ENCODE data around the gene HMGCL.
A peak's percentile ranks its signal among the peaks of the same experiment; 100 is the strongest.
"Not testable (repeated sequence)": the region's sequence is repeated elsewhere in the genome, so short reads cannot be mapped to it uniquely, and the experiment has no call there.

The HMGCL gene

GRCh38 chr1:23798662-23799142 is 26.5 kb downstream of the HMGCL start:
- no peak for DNase-seq (ENCODE audit: low read depth)

GRCh38 chr1:23797478-23798448 is 27.5 kb downstream of the HMGCL start:
- no peak for DNase-seq (ENCODE audit: low read depth)

GRCh38 chr1:23796466-23797271 is 28.6 kb downstream of the HMGCL start:
- no peak for DNase-seq (ENCODE audit: low read depth)

- DNase-seq (ENCODE audit: low read depth): no peak
These were observed 29.4 kb downstream of the HMGCL start for GRCh38 chr1:23795676-23796465.

GRCh38 chr1:23794732-23795182 is 30.5 kb downstream of the HMGCL start:
- DNase-seq (ENCODE audit: low read depth): not testable (repeated sequence)

GRCh38 chr1:23793861-23794731 is 31.1 kb downstream of the HMGCL start:
- no peak for DNase-seq (ENCODE audit: low read depth)

- no peak for DNase-seq (ENCODE audit: low read depth)
These were observed 32.0 kb downstream of the HMGCL start for GRCh38 chr1:23793018-23793781.

- DNase-seq (ENCODE audit: low read depth): no peak
These were observed 32.9 kb downstream of the HMGCL start for GRCh38 chr1:23792151-23792945.

GRCh38 chr1:23791516-23792047 is 33.6 kb downstream of the HMGCL start:
- DNase-seq (ENCODE audit: low read depth): no peak

DNA sequence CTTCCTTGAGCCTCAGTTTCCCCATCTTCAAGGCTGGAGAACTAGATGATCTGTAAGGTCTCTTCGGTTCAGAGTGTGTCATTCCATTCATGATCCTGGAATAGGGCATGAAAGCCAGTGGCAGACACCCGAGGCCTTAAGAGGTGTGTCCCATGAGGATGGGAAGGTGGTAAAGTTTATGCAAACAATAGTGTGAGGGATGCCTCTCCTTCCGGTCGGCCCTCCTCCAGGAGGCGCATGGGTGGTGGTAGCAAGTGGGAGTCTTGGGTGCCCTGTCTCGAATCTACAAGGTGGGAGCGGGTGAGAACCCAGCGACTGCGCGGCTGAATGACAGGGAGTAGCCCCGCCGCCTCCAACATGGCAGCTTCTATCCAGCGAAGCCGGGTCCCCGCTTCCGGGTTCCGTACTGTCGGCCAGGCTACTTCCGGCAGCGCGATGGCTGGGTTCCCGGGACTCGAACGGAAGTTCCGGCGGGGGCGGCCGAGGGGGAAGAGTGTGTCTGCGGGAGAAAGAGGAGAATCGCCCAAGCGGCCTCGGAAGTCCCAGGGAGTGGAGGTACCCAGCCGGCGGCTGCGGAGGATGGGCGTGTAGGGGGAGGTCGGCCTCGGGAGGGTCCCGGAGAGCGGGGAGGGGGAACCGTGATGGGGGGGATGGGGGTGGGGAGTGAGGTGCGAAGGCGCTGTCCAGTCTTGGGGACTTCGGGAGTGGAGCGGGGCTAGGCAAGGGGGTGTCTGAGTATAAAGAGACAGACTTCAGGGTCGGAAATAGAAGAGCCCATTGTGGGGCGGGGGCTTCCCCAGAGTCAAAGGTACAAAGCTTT is 34.3 kb downstream of the HMGCL start, which contains the start of gene LYPLA2:
Gene LYPLA2 (plus strand): TSS at position 450 of the 820 bp plus-strand sequence. CDS start 1,538 bp downstream, outside the sequence.
- DNase-seq (ENCODE audit: low read depth): peak; percentile 79

DNA sequence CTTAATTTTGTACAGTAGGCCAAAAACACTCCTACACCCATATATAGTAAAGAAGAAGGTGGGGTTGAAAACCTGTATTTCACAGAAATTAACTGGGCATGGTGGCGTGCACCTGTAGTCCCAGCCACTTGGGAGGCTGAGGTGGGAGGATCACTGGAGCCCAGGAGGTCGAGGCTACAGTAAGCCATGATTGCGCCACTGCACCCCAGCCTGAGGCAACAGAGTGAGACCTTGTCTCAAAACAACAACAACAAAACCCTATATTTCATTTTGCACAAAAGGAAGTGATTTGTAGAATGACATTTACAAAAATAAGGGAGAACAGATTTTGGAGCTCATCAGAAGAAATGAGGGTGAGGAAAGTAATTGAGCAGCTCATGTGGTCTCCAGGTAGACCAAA is 36.5 kb downstream of the HMGCL start:
- DNase-seq (ENCODE audit: low read depth): no peak

- DNase-seq (ENCODE audit: low read depth): no peak
These were observed 37.5 kb downstream of the HMGCL start for GRCh38 chr1:23787701-23788100.

GRCh38 chr1:23784846-23785245 is 40.4 kb downstream of the HMGCL start:
- DNase-seq (ENCODE audit: low read depth): no peak

GRCh38 chr1:23783141-23783540 is 42.1 kb downstream of the HMGCL start:
- not testable (repeated sequence) for DNase-seq (ENCODE audit: low read depth)

DNA sequence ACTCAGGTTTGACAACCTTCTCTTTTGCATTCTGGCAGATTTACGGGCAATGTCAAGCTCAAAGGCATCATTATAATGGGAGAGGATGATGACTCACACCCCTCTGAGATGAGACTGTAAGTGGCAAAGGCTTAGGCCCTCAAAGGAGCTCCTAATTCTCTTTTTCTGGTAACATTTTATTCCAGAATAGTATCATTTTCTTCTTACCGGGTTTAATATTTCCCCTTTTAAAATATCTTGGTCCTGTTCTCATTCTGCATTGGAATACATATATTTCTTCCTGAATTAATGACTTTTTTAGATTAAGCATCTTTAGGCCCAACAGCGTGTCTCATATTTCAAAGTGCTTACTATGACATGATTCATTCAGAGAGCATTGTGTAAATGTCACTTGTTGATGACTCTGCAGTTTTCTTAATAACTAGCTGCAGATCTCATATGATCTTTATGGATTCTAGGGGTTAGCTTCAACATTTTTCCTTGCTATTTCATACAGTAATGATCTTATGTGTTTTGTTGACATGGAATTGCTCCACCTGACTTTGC is 45.3 kb downstream of the HMGCL start:
- no peak for DNase-seq (ENCODE audit: low read depth)

DNA sequence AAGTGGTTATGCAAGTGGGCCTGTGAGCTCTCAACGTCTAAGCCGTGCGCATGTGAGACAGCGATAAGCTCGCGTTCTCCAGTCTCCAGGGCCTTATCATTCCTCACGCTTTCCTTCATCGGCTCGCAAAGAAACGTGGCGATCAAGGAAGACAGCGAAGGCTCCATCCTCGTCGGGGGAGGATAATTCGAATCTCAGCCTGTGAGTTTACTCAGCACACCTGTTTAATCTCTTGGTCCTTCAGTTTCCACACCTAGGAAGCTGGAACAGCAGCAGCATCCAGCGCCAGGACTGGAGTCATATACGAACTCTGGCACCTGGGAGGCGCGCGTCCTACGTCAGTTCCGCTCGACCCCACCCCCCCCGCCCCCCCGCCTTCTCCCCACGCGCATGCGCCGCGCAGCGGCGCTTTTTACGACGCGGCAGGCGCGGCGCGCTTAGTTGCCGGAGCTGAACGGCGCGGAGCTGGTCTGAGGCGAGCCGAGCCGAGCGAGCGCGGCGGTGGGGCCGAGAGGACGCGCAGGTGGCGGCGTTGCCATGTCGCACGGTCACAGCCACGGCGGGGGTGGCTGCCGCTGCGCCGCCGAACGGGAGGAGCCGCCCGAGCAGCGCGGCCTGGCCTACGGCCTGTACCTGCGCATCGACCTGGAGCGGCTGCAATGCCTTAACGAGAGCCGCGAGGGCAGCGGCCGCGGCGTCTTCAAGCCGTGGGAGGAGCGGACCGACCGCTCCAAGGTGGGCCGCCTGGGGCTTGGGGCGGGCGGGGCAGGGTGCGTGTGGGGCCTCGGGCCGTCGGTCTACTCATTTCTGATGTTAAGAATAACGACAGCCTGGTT is 47.0 kb downstream of the HMGCL start, which contains the start of gene PITHD1:
Gene PITHD1 (plus strand): TSS at position 440 of the 836 bp plus-strand sequence. CDS start 98 bp downstream, at position 538.
- DNase-seq (ENCODE audit: low read depth): peak; percentile 43
